Nephron (organoid): ENCODE data around the gene HLA-DRB5.
"Not testable (repeated sequence)": the region's sequence is repeated elsewhere in the genome, so short reads cannot be mapped to it uniquely, and the experiment has no call there.

Source experiments
- H3K27ac Mint-ChIP-seq, 3 experiments: 2 replicates each; pipeline ENCODE4 v1.8.0; 2020; ENCODE audit warnings: mixed read lengths in 3 of 3, mild to moderate bottlenecking in 2 of 3, moderate library complexity in 1 of 3
- H3K27me3 Mint-ChIP-seq: 2 replicates; pipeline ENCODE4 v1.8.0; 2021; ENCODE audit warnings: low read depth, mild to moderate bottlenecking, moderate library complexity, mixed read lengths
- H3K36me3 Mint-ChIP-seq: 2 replicates; pipeline ENCODE4 v1.8.0; 2020; ENCODE audit warnings: low read depth, mixed read lengths
- H3K4me1 Mint-ChIP-seq: 2 replicates; pipeline ENCODE4 v1.8.0; 2020; ENCODE audit warnings: mixed read lengths
- H3K4me3 Mint-ChIP-seq, 3 experiments: 2 replicates each; pipeline ENCODE4 v1.8.0; 2020; ENCODE audit warnings: mild to moderate bottlenecking in 3 of 3, mixed read lengths in 3 of 3, moderate library complexity in 2 of 3
- H3K9me3 Mint-ChIP-seq: 2 replicates; pipeline ENCODE4 v1.8.0; 2020; ENCODE audit warnings: mixed read lengths
- TF ChIP-seq, protein P1 (sequence below), 3 experiments: fragments of 200-600 bp; sonication (generic); IDR thresholded peaks; one replicate each; pipeline ENCODE4 v1.5.0; 2021; ENCODE audit warnings: antibody characterized with exemption in 3 of 3; ENCODE audit not compliant: unreplicated experiment in 3 of 3

HLA-DRB5 gene

DNA sequence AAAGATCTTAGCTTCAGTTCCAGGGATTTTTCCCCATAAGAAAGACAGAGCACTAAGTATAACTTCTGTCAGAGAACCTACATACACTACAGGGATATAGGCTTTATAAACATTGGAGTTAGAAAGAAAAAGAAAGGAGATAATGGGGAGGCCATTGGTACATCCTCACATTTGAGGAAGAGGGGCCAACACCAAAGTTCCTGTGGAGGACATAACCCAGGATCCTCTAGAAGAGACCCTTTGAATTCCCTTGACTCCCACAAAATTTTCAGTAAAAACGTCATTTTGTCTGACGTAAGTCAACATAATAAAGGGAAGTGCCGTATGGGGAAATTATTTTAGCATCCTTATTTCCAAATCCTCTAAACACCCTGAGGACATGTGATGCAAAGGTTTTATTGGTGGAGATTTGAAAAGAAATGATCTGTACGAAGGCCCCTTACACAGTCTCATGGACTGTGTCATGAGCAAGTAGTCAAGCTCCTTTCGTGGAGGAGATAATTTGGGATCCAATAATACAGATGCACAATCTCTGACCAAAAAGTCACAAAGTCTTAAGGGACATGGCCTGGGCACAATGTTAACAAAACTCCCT lies 57.2 kb downstream of the HLA-DRB5 start:
- H3K36me3 Mint-ChIP-seq, result peaks cover 3% of the 10 kb centered on the region
- TF ChIP-seq, protein P1, sequence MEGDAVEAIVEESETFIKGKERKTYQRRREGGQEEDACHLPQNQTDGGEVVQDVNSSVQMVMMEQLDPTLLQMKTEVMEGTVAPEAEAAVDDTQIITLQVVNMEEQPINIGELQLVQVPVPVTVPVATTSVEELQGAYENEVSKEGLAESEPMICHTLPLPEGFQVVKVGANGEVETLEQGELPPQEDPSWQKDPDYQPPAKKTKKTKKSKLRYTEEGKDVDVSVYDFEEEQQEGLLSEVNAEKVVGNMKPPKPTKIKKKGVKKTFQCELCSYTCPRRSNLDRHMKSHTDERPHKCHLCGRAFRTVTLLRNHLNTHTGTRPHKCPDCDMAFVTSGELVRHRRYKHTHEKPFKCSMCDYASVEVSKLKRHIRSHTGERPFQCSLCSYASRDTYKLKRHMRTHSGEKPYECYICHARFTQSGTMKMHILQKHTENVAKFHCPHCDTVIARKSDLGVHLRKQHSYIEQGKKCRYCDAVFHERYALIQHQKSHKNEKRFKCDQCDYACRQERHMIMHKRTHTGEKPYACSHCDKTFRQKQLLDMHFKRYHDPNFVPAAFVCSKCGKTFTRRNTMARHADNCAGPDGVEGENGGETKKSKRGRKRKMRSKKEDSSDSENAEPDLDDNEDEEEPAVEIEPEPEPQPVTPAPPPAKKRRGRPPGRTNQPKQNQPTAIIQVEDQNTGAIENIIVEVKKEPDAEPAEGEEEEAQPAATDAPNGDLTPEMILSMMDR (IDR thresholded peaks at IDR 0.05; ENCODE audit: unreplicated experiment in 3 of 3), result no peak

DNA sequence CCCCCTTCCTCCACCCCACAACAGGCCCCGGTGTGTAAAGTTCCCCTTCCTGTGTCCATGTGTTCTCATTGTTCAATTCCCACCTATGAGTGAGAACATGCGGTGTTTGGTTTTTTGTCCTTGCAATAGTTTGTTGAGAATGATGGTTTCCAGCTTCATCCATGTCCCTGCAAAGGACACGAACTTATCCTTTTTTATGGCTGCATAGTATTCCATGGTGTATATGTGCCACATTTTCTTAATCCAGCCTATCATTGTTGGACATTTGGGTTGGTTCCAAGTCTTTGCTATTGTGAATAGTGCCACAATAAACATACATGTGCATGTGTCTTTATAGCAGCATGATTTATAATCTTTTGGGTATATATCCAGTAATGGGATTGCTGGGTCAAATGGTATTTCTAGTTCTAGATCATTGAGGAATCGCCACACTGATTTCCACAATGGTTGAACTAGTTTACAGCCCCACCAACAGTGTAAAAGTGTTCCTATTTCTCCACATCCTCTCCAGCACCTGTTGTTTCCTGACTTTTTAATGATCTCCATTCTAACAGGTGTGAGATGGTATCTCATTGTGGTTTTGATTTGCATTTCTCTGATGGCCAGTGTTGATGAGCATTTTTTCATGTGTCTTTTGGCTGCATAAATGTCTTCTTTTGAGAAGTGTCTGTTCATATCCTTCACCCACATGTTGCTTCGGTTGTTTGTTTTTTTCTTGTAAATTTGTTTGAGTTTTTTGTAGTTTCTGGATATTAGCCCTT lies 62.2 kb downstream of the HLA-DRB5 start:
- not testable (repeated sequence) for H3K4me3 Mint-ChIP-seq, H3K4me1 Mint-ChIP-seq, H3K27ac Mint-ChIP-seq, H3K9me3 Mint-ChIP-seq, H3K36me3 Mint-ChIP-seq
- H3K27me3 Mint-ChIP-seq, result peaks cover 13% of the 10 kb centered on the region

More for the DNA sequence above, 57.2 kb downstream of the HLA-DRB5 start:
- H3K9me3 Mint-ChIP-seq, result no peaks in the 10 kb centered on the region
- peaks cover 9% of the 10 kb centered on the region for H3K27me3 Mint-ChIP-seq
- H3K27ac Mint-ChIP-seq, result no peak overlapping the region
- no peaks in the 10 kb centered on the region for H3K4me1 Mint-ChIP-seq
- no peak overlapping the region for H3K4me3 Mint-ChIP-seq
